SKM-1 (cell line): ENCODE measurements around the gene INKA2.
"Not testable (repeated sequence)": the region's sequence is repeated elsewhere in the genome, so short reads cannot be mapped to it uniquely, and the experiment has no call there.

Experiments
- DNase-seq: peaks from one replicate; lab custom pipeline; 2025; ENCODE audit not compliant: unreplicated experiment; lab: John Stamatoyannopoulos, UW

Gene INKA2

DNA sequence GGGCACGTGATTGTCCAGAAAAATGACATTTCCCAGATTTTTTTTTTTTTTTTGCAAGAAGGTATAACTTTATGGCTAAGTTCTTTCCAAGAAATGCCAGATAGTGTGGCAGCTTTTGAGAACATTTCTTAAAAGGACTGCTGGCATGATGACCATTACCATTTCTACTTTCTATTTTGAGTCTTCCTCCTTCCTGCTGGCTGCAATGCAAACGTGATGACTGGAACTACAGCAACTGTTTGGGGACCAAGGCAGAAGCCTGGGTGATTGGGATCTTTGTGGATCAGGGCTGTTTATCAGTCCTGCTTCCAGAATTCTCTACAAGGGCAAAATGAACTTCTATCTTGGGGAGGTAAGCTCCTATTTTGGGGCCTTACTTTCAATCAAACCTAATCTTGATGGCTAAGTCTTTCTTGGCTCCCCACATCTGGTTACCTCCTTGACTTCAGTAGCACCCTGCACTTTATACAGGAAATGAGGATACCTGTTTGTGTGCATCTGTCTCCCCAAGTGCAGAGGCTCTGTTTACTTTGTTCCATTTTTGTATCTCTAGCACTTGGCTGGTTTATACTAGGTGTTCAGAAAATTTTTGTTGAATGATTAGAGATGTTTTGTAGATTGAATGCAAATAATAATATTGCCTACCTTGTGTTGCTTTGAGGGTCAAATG, 12.8 kb upstream of the INKA2 start:
- no peak for DNase-seq

- DNase-seq = no peak
These were observed 11.7 kb upstream of the INKA2 start for GRCh38 chr1:111750856-111751255.

DNA sequence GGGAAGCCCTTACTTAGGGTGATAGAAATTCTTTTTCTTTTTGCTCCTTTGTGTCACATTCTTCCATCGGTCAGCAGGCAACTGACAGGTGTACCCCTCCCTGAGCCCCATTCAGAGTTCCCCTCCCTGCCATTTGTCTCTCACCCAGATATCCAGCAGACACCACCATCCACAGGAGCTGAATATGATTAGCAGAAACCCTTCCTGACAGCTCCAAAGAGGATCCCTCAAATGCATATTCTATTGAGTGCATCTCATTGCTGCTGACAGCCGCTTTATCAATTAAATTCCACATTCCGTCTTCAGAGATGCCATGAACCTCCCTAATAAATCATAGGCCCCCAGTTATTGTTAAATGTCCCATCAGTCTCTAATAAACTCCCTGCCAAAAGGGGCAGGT, 10.4 kb upstream of the INKA2 start:
- no peak for DNase-seq

DNA sequence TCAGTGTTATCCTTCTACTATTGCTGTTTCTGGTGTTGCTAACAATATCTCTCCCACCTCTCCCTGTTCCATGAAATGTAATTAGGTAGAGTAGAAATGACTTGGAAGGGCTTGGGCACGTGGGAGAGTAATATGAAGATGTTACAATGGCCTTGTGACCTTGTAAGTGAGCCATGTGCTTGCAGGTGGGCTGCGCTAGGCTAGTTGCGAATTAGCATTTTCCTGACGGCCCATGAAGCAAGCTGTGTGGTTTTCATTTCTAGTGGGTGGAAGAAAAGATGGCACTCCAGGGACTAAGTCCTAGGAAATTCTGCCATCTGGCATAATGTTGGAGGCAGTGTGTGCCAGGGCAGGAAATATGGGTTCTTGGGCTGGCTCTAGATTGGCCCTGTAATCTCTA, 8.8 kb upstream of the INKA2 start:
- no peak for DNase-seq

GRCh38 chr1:111747282-111747734, 8.1 kb upstream of the INKA2 start:
- DNase-seq = peak; percentile 87

DNA sequence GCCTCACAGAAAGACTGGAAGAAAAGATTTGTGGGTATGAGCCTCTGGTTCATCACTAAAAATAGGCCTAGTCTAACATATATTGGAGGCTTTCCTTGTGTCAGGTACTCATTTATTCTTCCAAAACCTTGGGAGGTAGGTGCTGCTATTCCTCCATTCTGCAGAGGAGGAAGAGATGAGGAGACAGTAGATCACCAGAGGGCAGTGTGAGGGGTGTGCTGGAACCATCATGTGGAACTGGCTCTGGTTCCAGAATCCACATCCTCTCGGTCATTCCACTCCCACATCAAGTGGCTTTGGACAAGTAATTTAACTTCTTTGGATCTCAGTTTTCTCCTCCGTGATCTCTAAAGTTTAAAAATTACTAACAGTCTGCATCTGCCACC, 7.4 kb upstream of the INKA2 start:
- no peak for DNase-seq

- no peak for DNase-seq
These were observed 6.7 kb upstream of the INKA2 start for GRCh38 chr1:111745675-111746613.

DNA sequence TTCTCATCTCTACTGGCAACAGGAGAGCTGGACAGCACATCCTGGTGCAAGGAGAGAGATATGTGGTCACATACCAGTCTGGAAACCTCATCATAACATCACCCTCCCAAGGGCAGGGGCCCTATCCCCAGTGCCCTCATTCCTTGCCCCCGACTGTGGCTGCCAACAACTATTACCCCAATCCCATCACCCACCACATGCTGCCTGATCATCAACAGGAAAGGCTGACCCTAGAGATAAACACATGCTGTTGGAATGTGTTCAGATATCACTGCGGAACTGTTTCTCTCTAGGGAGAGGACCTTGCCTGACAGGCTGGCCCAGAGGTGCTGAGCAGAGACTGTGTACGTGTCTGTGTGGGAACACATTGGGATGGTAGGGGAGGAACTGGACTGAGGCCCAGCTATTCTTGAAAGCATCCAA, 4.5 kb upstream of the INKA2 start:
- DNase-seq = no peak

DNA sequence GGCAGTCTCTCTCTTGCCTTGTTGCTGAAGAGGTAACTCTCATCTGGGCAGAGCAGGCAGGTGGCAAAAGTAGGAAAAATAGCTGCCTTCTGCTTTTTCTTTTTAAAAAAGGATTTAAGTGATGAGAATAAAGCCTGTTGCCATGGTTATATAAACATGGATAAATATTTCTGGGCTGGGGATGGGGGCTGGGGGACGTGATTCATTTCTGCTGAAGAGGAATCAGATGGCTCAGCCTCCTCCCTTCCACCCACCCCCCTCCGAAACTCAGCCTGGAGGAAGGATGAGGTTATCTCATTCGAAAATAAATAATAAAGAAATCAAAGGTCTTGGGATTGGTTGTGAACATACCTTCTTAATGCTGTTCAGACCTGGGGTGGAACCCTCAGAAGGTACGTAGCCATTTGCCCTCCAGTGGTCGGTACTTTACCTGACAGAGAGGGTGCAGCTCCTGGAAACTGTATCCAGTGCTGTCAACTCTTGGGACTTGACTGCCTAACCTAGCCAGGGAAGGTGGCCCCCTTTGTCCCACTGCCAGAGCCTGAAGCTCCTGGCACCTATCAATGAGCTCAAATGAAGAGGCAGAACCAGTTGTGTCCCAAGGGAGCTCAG, 3.8 kb upstream of the INKA2 start:
- no peak for DNase-seq

DNA sequence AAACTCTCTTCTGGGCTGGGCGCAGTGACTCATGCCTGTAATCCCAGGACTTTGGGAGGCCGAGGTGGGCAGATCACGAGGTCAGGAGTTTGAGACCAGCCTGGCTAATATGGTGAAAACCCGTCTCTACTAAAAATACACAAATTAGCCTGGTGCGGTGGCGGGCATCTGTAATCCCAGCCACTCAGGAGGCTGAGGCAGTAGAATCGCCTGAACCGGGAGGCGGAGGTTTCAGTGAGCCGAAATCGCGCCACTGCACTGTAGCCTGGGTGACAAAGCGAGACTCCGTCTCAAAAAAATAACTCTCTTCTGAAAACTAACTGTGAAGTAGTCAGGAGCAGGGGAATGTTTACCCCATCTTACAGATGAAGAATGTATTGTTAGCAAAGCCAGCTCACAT, 3.1 kb upstream of the INKA2 start:
- not testable (repeated sequence) for DNase-seq

DNA sequence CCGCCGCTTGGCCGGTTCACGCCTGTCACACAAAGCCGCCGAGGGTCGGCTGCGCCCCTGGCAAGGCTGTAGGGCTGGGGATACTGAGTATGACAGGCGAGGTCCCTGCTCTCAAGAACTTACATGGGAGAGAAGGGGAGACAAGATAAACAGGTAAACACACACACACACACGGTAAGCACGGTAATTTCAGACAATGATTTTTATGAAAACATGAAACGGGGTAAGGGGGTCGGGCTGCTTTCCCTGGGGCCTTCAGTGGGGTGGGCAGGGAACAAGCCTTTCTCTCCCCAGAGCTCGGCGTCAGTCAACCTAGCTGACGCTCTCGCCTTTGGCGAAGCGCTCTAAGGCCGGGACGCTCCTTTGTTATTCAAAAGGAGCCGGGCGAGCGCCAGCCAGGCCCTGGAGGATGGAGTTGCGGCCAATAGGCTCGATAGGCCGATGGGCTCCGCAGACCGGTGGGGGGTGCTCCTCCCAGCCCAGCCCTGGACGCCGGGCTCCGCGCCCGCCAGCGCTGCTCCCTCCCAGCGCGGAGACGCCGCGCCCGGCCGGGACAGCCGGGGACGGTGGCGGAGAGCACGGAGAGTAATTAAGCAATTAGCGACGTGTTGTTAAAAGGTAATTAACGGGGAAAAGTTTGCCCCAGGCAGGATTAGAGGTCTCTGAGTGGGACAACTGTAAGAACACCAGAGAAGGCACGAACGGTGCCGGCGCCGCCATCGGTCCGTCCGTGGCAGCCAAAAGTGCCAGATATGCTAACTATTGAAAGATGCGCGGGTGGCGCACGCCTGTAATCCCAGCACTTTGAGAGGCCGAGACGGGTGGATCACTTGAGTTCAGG, 950 bp upstream of the INKA2 start:
- no peak for DNase-seq

DNA sequence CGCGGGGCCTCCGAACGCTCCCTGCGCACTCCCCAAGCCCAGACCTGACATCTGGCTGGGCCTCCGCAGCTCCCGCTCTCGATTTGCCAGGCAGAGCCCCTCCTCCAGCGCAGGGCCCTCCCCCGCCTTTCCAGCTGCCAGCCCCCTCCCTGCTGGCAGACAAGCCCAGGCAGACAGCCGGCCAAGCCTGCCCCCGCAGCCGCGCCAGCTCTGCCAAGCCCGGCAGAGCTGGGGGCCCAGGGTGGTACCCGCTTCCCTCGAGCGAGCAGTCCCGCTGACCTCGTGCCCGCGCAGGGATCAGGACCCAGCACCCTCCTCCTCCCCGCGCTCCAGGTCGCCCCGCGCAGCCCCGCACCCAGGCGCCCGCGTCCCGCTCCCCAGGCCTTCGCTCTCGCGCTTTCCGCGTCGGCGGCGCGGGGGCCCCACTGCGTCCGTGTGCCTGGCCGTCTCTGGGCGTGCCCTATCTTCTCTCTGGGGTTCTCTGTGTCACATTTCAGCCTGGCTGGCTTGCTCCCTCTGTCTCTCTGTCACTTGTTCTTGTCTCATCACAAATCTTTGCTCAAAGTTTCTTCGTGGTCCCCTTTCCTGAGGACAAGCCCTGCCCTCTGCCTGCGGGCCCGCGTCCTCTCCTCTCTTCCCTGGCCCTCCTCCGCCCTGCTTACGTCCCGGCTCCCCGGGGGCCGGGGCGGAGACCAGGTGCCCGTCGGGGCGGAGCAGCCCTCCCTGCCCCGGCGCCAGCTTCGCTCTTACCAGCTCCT, 580 bp downstream of the INKA2 start:
- no peak for DNase-seq

GRCh38 chr1:111738133-111738435, 1.1 kb downstream of the INKA2 start:
- DNase-seq = no peak

DNA sequence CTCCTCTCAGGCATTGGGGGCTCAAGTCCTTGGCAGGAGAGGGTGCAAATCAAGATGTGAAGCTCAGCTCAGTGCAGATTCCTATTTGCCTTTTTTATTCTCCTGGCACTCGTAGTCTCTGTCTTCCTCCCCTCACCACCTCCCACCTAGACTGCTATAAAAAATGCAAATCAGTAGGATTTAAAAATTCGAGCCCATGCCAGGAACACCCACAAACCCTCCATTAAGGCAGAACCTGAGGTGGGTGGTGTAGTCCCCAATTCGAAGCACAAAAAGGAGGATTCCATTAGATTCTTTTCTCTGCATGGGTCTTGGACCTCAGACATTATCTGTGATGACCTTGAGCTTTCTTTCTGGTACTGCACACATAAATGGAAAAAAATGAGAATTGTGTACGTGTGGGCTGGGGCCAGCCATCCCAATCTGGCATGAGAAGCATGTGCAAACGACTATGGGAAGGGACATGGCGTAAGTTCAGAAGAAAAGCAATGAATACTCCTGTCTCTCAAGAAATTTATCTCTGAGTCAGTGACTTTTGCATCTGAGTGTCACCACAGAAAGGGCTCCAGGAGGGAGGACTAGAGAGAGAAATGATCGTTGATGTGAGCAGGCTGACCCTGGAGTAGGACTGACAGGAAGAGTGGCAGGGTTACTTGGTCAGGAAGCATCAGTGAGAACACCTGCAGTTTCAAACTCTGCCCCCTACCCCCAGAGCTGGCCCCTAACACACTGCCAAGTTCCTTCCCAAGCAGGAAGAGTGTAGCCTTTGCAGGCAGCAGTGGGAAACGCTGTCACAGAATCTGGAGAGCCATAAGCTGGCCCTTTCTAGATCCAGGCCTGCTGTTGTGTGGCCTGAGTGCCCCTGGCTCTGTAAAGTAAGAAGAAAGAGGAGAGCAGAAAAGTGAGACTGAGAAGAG, 1.7 kb downstream of the INKA2 start:
- no peak for DNase-seq

- no peak for DNase-seq
These were observed 2.5 kb downstream of the INKA2 start for GRCh38 chr1:111736548-111737215.

DNA sequence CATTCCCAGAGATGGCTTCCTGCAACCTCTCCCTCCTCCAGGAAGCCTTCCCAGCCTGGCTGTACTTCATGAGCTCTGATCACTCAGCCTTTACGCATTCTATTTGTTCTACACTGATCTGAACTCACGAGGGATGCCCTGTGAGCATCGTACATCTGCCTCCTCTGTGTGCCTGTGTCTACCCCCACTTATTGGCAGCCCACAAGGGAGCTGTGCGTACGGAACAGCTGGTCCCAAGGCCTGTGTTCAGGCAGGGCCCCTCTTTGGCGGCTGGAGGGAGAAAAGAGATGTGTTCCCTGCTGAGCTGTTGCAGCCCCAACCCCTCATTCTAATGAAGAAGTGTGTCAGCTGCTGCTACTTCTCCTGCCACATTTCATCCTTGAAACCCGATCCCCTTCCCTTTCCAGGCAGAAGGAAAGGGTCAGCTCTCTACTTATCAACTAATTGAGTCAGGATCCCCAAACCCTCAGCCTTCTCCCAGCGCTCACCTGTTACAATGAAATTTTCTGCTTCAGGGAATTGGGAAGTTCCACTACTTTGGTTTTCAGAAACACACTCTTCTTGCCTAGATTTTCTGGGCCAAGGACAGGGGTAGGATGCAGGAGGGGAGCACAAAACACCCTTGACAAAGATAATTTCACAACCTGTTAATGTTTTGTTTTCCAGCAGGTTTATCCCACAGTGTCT, 3.2 kb downstream of the INKA2 start:
- DNase-seq = no peak

GRCh38 chr1:111735321-111735720, 3.9 kb downstream of the INKA2 start:
- DNase-seq = no peak

DNA sequence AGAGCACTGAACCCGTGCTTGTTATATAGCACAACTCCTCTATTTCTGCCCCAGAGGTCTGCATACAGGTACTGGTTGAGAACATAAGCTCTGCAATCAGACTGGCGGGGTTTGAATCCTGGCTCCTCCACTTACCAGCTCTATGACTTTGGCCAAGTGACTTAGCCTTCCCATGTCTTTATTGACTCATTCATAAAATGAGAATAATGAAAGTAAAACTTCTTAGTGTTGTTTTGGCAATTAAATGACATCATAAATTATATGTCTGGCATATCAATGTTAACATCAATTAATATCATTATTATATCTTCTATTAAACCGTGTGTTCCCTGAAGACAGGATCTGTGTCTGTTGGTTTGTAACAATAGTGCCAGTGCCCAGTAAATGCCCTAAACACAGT, 4.3 kb downstream of the INKA2 start:
- no peak for DNase-seq
